ENCODE measurements around the gene FOCAD.
"Not testable (repeated sequence)": the region's sequence is repeated elsewhere in the genome, so short reads cannot be mapped to it uniquely, and the experiment has no call there.

Gene FOCAD

DNA sequence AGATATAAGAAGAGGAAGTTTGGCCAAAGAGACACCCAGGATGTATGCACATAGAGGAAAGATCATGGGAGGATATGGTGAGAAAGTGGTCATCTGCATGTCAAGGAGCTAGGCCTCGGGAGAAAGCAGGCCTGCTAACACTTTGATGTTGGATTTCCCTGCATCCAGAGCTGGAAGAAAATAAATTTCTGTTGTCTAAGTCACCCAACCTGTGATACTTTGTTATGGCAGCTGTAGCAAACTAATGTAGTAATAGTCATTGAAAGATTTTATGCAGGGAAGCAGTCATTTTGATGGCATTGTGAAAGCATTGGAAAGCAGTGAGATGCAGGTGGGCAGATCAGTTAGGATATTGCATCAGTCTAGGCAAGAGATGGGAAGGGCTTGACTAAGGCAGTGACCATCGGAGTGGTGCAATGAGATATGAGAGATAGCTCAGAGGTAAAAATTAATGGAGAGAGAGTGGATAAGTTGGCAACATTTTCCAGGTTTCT, 24.5 kb upstream of the FOCAD start:
- no peak for DNase-seq (ENCODE audit: low read depth)
- peak overlapping the region; percentile 61 for H3K4me3 ChIP-seq (replicated peaks; ENCODE audit: low read depth, low read length)
- TF ChIP-seq, protein P1, sequence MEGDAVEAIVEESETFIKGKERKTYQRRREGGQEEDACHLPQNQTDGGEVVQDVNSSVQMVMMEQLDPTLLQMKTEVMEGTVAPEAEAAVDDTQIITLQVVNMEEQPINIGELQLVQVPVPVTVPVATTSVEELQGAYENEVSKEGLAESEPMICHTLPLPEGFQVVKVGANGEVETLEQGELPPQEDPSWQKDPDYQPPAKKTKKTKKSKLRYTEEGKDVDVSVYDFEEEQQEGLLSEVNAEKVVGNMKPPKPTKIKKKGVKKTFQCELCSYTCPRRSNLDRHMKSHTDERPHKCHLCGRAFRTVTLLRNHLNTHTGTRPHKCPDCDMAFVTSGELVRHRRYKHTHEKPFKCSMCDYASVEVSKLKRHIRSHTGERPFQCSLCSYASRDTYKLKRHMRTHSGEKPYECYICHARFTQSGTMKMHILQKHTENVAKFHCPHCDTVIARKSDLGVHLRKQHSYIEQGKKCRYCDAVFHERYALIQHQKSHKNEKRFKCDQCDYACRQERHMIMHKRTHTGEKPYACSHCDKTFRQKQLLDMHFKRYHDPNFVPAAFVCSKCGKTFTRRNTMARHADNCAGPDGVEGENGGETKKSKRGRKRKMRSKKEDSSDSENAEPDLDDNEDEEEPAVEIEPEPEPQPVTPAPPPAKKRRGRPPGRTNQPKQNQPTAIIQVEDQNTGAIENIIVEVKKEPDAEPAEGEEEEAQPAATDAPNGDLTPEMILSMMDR (IDR thresholded peaks at IDR 0.05; ENCODE audit: low read length, missing control alignments) = no peak

DNA sequence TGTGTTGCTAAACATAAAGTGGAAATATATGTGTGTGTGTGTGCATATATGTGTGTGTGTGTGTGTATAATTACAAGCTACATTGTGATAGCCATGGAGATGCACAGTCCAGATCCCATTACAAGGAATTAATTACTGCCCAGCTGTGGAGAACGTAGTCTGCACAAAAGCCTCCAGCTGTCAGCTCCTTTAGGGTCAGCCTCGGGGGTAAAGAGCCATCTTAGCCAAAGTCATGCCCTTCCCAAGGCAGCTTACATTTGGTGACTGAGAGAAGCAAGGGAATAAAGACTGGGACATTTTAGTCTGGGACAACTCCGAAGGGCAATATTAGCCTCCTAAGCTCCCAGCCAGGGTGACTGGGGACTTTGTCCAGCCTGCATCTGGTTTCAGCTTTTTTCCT, 21.9 kb upstream of the FOCAD start:
- DNase-seq (ENCODE audit: low read depth) = no peak
- TF ChIP-seq, protein P1 (IDR thresholded peaks at IDR 0.05; ENCODE audit: low read length, missing control alignments) = no peak
- no peak overlapping the region for H3K4me3 ChIP-seq (replicated peaks; ENCODE audit: low read depth, low read length)

DNA sequence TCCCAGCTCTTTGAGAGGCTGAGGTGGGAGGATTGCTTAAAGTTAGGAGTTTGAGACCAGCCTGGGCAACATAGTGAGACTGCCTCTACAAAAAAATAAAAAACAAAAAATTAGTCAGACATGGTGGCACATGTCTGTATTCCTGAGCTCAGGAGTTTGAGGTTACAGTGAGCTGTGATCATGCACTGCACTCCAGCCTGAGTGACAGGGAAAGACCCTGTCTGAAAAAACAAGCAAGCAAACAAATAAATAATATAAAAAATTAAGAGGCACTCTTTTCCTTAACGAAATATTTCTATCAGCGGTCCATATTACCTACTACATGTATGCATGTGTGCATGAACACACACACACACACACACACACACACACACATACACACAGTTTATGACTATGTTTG, 20.9 kb upstream of the FOCAD start:
- no peak overlapping the region for H3K4me3 ChIP-seq (replicated peaks; ENCODE audit: low read depth, low read length)
- TF ChIP-seq, protein P1 (IDR thresholded peaks at IDR 0.05; ENCODE audit: low read length, missing control alignments) = no peak
- DNase-seq (ENCODE audit: low read depth) = no peak

DNA sequence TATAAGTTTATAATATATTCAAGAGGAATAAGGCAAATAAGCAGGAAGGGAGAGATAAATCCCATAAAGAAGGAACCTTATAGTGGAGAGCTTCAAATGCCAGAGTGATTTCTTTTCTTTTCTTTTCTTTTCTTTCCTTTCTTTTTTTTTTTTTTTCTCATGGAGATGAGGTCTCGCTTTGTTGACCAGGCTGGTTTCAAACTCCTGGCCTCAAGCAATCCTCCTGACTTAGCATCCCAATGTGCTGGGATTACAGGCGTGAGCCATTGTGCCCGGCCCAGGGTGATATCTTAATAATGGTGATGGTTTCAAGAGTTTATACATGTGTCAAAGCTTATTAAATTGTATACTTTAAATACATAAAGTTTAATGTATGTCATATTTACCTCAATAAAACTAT, 19.6 kb upstream of the FOCAD start:
- DNase-seq (ENCODE audit: low read depth) = no peak
- no peak overlapping the region for H3K4me3 ChIP-seq (replicated peaks; ENCODE audit: low read depth, low read length)
- TF ChIP-seq, protein P1 (IDR thresholded peaks at IDR 0.05; ENCODE audit: low read length, missing control alignments) = no peak

DNA sequence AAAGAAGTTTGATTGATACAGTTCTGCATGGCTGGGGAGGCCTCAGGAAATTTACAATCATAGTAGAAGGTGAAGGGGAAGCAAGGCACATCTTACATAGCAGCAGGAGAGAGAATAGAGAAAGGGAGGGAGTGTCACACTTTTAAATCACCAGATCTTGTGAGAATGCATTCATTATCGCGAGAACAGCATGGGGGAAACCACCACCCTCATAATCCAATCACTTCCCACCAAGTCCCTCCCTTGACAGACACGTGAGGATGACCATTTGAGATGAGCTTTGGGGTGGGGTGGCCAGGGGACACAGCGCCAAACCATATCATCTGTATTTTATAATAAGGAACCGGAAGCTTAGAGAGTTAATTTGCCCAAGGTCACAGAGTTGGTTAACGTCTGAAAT, 13.7 kb upstream of the FOCAD start:
- TF ChIP-seq, protein P1 (IDR thresholded peaks at IDR 0.05; ENCODE audit: low read length, missing control alignments) = no peak
- DNase-seq (ENCODE audit: low read depth) = no peak
- no peak overlapping the region for H3K4me3 ChIP-seq (replicated peaks; ENCODE audit: low read depth, low read length)

DNA sequence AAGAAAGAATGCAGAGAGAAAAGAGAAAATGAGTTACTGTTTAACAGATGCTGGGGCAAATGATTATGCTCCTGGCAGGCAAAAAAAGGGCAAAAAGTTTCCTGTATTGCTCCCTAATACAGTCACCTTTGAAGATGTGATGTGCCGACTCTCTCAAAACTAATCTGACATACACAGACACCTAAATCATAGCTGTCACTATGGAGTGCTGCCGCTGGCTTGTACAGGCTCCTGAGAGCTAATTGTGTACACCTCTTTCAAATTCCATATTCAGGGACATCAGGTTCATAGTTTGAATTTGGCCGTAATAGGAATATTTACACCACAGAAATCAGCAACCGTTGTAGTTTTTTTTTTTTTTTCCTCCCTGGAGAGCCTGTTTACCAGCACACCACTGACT, 12.4 kb upstream of the FOCAD start:
- no peak overlapping the region for H3K4me3 ChIP-seq (replicated peaks; ENCODE audit: low read depth, low read length)
- no peak for DNase-seq (ENCODE audit: low read depth)
- TF ChIP-seq, protein P1 (IDR thresholded peaks at IDR 0.05; ENCODE audit: low read length, missing control alignments) = no peak

DNA sequence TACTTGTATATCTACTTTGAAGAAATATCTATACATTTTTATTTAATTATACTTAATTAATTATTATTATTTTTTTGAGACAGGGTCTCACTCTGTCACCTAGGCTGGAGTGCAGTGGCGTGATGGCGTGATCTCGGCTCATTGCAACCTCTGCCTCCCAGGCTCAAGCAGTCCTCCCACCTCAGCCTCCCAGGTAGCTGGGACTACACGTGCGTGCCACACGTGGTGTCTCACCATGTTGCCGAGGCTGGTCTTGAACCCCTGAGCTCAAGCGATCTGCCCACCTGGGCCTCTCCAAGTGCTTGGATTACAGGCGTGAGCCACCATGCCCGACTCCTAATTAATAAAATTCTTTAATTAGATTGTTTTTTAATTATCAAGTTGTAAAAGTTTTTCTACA, 10.5 kb upstream of the FOCAD start:
- DNase-seq (ENCODE audit: low read depth); H3K4me3 ChIP-seq (replicated peaks; ENCODE audit: low read depth, low read length): not testable (repeated sequence)

All from fibroblast of pulmonary artery (primary cell).